ENCODE data around the gene SIPA1L3.

Gene SIPA1L3

GRCh38 chr19:37979547-37980082 lies 72.6 kb downstream of the SIPA1L3 start:
- DNase-seq (ENCODE audit: extremely low read depth, low read depth) = no peak
- H3K4me3 ChIP-seq (replicated peaks; ENCODE audit: low read depth, low read length) = no peak overlapping the region
- TF ChIP-seq CTCF (IDR thresholded peaks at IDR 0.05; ENCODE audit: low read depth, low read length, missing control alignments) = no peak

- no peak for TF ChIP-seq CTCF (IDR thresholded peaks at IDR 0.05; ENCODE audit: low read depth, low read length, missing control alignments)
These were observed 73.6 kb downstream of the SIPA1L3 start for GRCh38 chr19:37980419-37981170.

GRCh38 chr19:37981785-37982475 lies 74.9 kb downstream of the SIPA1L3 start:
- DNase-seq (ENCODE audit: extremely low read depth, low read depth) = no peak
- TF ChIP-seq CTCF (IDR thresholded peaks at IDR 0.05; ENCODE audit: low read depth, low read length, missing control alignments) = no peak
- no peak overlapping the region for H3K4me3 ChIP-seq (replicated peaks; ENCODE audit: low read depth, low read length)

More at GRCh38 chr19:37980419-37981170, 73.6 kb downstream of the SIPA1L3 start:
- no peak for DNase-seq (ENCODE audit: extremely low read depth, low read depth)
- no peak overlapping the region for H3K4me3 ChIP-seq (replicated peaks; ENCODE audit: low read depth, low read length)

- no peak for DNase-seq (ENCODE audit: extremely low read depth, low read depth)
- TF ChIP-seq CTCF (IDR thresholded peaks at IDR 0.05; ENCODE audit: low read depth, low read length, missing control alignments) = no peak
- H3K4me3 ChIP-seq (replicated peaks; ENCODE audit: low read depth, low read length) = no peak overlapping the region
These were observed 75.6 kb downstream of the SIPA1L3 start for GRCh38 chr19:37982655-37983054.

- TF ChIP-seq CTCF (IDR thresholded peaks at IDR 0.05; ENCODE audit: low read depth, low read length, missing control alignments) = no peak
- peak; percentile 15 for DNase-seq (ENCODE audit: extremely low read depth, low read depth)
- no peak overlapping the region for H3K4me3 ChIP-seq (replicated peaks; ENCODE audit: low read depth, low read length)
These were observed 76.1 kb downstream of the SIPA1L3 start for GRCh38 chr19:37983153-37983552.

GRCh38 chr19:37983916-37984315 lies 76.9 kb downstream of the SIPA1L3 start:
- no peak for DNase-seq (ENCODE audit: extremely low read depth, low read depth)

More at GRCh38 chr19:37983916-37984315, 76.9 kb downstream of the SIPA1L3 start:
- H3K4me3 ChIP-seq (replicated peaks; ENCODE audit: low read depth, low read length) = no peak overlapping the region
- TF ChIP-seq CTCF (IDR thresholded peaks at IDR 0.05; ENCODE audit: low read depth, low read length, missing control alignments) = no peak

All from HFF-Myc (cell line).